Colon (tissue), 2 donors: Measurements from ENCODE around the gene ETS1.

ENCODE experiments used
- FAIRE-seq: peaks from 2 replicates; lab custom pipeline; 2012; peaks lifted over from hg19 to GRCh38; lab: Jason Lieb, UNC
- donor health status: control.
- donor health status: control.

The ETS1 gene

DNA sequence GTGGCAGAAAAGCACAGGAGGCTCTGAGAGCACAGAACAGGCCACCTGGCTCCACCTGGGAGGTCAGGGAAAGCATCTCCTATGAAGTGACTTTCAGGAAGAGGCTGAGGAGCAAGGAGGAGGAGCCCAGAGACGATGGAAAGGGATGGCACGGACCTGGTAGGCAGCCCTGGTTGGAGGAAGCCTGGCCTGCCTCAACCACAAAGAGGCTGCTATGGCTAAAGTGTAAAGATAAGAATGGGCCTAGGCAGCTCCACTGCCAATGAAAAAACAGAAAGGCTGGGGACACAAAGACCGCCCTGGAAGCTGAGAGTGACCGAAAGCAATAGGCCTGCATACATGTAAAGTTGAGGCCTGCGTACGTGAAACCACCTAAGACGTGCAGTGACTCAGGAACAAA lies 31.2 kb upstream of the ETS1 start:
- FAIRE-seq = no peak

DNA sequence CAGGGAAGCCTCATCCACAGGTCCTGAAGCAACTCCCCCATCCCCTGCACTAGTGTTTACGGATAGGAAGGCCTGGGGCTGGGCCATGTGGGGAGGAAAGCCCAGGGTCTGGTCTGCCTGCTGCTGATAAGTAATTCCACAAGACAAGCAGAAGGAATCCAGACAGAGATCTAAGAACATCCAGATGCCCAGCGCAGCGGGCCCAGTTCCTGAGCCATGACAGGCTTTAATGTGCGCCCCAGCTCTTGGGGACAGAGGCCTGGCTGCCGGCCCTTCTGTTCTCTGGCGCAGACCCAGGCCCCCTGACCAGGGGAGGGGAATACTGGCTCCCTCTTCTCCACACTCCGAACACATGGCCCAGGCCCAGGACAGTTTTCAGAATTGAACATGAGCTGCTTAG lies 28.8 kb upstream of the ETS1 start:
- no peak for FAIRE-seq

DNA sequence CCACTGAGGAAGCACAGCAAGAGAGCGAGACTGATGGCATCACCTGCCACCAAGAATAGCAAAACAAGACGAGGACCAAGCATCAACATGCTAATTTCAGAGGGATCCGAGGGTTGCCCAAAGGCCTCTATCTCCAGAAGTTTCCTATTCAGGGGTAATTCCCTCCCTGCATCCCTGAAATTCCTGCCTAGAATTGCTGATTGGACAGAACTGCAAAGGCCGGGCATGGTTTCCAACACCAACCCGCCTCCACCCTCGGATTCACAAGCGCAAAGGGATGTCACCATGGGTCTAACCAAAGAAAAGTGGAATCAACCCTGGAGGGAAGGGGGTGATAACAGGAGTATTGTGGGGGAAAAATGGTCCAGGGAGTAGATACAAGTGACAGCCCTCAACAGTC lies 28.3 kb upstream of the ETS1 start:
- FAIRE-seq = no peak

DNA sequence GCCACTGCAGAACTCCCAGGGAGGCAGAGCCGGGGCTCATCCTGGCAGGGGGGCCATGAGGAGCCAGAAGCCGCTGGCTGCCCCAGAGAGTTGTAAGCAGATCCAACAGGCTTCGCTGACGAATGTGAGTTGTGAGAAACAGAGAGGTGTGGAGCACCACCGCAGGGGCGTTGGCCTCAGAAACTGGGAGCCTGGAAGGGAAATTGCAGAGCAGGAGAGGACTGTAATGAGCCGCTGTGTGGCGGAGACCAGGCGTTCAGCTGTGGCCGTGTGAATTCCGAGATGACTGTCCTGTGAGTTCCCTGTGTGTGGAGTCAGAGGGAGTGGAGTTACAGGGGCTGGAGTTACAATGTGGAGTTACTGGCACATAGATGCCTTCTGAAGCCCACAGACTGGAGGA lies 27.7 kb upstream of the ETS1 start:
- no peak for FAIRE-seq

DNA sequence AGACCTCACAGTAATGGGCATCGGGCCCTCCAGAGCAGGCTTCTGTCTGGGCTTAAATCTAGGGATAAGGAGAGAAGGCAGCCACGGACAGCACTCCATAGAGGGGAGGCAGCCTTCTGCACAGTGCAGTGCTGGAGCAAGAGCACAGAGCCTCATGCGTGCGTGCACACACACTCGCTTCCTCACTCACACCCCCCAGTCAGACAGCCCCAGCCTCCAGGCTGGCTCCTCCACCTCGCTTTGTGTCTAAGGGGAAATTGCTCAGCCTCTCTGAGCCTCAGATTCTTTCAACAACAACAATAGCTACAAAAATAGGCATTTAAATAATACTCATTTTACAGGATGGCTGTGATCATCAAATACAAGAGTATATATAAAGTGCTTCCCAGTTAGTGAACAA lies 26.7 kb upstream of the ETS1 start:
- FAIRE-seq = no peak

DNA sequence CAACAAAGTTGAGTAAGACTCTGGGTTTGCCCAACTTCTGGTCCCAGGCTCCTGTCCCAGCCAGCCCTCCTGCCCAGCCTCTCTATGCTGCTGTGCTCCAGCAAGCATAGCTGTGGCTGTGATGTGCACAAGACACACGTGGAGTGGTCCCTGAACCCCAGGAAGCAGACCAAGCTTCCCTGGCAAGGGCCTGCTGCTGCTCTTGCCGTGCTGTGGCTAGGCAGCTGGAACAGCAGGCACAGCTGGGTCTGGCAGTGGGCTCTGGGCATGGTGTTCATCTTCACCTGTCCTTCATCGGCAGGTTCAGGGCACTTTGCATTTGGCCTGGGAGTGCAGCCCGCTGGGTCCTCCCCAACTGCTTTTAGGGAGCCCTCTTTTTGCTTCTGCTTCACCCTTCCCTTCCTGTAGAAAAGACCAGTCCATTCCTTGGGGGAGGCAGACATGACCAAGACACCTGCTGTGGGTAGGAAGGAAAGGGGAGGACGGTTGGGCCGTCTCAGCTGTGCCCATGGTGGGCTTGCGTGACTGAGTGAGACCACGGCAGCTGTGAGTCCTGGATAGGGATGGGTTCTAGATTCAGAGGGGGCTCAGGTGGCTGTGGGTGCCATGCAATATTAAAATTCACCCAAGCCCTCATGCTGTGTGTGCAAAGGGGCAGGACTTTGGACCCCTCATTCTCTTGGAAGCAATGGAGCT lies 26.1 kb upstream of the ETS1 start:
- no peak for FAIRE-seq

DNA sequence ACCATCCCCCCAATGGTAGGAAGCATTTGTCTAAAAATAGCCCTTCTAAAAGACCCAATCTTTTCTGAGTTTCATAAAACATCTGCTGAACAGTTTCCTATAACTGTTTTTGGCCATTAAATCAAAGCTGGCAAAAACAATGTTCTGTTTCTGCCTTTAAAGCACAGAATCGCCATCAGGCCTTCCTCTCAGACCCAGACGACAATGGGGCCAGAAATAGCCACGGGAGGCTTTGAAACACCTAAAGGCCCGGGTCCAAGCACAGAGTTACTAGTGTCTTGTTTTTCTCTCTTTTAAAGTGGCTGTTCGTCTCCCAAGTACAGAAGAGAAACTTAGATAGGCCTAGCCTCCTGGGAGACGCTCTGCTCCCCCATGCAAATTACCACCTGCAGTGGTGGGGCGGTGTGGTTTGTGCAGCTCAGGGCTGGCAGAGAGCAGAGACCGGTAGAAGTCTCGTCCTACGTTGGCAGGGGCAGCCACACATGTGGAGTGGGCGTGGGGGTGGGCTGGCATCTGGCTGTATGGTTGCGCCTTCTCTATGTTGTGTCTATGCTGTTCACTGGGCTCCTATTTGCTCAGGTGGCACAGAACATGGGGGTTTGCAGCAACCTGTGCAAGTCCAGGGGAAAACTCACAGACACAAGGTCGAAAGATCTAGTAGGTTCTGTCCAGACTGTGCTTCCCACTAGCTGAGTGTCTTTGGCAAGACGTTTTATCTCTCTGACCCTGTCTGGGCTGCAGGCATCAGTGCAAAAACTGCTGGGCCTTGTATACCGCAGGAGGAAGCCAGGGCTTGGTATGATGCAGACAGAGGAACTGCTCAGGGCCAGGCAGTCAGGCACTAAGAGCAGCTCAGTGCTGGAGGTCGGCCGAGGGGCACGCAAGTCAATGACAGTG lies 23.6 kb upstream of the ETS1 start:
- no peak for FAIRE-seq

DNA sequence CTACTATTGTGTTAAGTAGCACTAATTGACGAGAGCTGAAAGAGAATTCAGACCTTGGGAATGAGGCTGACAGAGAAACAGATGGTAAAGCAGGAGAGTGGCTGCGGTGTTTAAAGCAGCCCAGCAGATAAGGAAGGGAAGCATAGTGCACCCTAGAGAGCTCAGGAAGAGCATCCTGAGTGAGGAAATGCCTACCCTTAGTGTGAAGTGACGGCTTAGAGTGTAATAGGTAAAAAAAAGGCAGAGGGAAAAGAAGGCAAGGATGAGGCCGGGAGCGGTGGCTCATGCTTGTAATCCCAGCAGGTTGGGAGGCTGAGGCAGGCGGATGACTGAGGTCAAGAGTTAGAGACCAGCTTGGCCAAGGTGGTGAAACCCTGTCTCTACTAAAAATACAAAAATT lies 22.4 kb upstream of the ETS1 start:
- no peak for FAIRE-seq

DNA sequence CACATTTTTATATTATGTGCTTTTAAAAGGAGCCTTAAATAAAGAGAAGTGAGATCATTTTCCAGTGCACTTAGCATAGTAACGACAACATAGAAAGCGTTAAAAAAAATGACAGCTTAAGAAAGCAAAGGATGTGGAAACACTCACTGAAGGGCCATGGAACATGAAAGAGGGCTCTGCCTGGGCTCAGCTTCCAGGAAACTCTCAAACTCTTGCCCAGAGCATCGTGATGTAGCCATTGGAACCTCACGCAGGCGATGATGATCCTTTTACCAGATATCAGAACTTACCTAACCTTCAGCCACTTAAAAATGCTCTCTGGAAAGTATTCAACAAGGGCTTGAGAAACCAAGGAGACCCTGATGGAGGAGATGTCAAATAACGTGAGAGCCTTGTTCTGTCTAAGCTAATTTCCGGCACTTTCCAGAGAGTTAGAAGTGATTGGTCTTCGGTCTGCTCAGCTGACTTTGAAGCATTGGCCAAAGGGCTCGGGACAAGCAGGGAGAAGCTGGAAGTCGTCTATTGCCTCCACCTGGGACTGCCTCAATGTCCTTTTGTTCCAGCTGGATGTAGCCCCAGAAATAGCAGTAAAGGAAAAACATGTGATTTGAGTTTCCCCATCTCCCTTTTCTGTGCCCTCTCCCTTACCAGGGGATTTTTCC lies 21.5 kb upstream of the ETS1 start:
- no peak for FAIRE-seq

DNA sequence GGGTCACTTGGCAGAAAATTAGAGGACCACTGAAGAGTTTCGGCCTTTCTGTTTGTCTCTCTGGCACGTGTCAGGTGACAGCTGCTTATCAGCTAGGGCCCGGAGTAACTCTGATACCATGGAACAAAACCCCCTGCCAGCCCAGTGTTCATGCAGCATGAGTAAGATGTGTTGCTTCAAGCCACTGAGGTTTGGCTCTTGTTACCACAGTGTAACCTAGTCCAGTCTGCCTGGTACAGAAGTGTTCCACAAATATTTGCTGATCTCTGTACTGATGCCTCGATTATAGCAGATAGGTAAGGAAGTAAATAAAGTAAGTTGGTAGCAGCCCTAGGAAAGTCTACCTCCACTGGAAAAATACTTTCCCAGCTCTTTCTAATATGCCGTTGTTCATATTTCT lies 20.5 kb upstream of the ETS1 start:
- no peak for FAIRE-seq

DNA sequence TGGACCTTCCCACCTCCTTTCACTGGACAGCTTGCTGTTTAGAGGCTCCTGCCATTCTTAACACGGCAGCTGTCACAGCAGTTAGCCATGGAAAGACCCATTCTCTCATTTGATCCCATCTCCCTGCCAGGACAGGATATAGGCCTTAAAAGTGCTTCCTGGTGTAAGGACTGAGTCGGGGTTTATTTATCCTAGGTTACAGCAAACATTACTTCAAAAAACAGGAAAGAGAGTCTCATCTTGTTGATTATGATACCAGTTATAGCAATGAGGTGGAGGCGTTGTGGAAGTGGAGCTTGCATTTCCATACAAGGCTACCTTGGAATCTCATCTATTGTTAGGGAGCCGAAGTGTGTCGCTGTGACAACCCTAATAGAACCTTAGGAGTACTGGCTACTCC lies 17.4 kb upstream of the ETS1 start:
- no peak for FAIRE-seq

DNA sequence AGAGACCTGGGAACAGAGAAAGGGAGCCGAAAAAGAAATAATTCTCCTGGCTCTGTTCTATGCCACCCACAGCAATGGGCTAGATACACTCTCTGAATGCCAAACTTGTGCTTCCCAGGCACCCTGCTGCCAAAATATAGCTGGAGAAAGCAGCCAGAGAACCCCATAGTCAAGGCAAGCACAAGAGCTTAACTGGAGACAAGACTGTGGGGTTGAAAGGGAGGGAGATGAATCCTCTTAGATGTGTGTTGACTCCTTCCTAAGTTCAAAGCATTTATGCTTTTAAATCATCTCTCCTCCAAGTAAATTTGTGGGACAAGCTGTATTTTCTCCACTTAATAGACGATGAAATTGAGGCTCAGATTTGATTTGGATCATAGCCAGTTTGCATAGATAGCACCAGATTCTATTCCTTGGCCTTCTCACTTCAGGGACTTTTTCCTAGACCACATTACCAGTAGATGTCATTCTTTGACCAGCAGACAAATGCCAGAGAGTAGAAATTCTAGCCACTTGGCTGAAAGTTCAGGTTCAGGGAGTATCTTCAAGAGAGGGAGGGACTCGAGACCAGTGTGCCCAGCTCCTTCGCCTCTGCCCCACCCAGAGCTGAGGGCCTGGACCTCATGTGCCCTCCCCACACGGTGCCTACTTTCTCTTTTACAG lies 16.5 kb upstream of the ETS1 start:
- no peak for FAIRE-seq

DNA sequence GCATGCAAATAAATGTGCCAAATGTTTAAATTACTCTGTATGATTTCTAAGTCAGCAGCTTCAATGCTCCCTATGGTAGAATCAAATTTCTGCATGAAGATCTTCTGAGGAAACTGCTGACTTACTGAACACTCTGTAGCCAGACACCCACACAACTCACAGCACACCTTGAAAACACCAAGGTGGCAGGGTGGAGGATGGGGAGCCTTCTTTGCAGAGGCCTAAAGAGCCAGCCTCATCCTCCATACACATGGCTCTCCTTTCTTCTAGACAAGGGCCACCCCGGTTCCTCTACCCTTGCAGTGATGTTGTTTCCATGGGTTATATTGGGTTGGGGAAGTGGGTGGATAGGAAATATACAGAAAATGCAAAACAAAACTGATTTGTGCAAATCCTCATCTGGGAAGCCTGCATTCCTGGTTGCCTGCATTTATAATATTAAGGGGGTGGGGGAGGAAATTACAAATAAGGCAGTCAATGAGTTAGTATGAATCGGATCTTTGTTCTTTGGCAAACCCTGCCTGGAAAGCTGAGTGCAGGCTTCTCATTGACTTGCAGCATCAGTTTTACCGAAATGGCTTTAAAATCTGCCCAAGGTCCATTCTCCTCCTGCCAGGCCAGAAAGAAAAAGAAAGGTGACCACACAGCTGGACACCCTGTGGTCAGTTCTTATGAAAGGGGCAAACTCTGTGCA lies 15.8 kb upstream of the ETS1 start:
- no peak for FAIRE-seq

DNA sequence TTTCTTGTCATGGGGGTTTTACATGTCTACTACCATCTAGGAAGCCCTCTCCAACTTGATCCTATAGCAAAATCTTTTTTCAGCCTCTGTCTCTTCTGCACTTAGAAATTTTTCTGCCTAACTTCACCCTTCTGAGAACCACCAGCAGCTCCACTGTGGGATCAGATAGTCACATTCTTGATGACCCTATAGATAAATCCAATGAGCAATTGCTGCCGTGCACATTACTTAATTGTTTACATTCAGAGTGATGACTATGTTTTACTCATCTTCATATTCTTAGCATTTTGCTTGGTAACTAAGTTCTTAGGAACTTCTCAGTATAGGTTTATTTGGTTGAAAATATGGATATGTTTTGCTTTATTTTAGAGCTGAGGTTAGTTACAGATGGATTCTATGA lies 12.4 kb upstream of the ETS1 start:
- no peak for FAIRE-seq

DNA sequence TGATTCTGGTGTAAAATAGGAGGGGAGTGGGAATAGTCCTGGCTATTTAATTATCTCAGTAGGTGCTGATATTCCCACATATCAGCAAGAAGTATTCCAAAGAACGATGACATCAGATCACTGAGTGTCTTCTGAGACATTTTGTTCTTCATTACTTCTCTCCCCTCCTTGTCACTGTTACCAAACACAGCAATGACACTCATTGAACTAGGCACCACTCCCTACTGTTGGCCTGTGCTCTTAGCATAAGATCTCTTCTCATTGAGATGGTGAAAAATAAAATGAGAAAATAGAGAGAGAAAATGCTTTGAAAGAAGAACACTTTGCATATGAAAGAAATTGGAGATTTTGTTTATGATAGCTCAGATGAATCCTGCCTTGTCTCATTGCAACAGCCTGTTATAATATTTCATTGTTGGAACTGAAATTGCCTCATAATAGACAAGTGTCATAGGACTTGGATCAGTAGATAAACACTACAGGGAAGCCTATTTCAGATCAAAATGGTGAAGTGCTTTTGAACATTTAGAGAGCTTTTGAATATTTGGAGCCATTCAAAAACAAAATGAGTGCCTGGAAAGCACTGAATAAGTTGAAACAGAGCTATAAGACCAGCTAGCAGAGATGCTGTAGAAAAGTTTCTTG lies 11.3 kb upstream of the ETS1 start:
- FAIRE-seq = no peak

DNA sequence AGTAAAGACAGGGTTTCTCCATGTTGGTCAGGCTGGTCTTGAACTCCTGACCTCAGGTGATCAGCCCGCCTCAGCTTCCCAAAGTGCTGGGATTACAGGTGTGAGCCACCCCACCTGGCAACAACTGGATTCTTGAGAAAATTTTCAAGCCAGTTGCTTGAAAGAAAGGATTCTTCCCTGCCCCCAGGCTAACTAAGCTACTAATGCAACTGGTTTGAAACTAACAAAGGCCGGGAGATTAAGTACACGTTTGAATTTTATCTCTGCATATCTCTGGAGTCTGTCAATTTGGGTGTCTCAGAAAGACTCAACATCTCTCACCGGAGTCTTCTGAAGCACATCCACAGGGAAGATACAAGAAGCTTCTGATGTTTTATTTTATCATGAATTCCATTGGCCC lies 10.7 kb upstream of the ETS1 start:
- FAIRE-seq = no peak

DNA sequence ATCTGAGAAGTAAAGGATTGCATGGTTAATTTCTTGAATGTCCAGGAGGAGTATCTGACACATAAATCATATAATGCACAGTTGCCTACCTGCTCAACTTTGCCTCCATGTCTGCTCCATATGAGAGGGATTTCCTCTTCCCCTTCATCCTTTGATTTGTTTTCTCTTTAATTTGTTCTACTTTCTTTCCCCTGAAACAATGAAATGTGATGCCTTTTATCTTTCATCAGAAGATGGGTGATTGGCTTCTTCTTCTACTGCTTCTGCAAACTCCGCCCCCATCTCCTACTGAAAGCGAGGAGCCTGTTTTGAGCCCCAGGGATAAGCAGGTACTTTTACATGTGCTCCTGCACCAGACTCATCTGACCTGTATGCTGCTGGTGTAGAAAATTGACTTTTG lies 9.9 kb upstream of the ETS1 start:
- no peak for FAIRE-seq

DNA sequence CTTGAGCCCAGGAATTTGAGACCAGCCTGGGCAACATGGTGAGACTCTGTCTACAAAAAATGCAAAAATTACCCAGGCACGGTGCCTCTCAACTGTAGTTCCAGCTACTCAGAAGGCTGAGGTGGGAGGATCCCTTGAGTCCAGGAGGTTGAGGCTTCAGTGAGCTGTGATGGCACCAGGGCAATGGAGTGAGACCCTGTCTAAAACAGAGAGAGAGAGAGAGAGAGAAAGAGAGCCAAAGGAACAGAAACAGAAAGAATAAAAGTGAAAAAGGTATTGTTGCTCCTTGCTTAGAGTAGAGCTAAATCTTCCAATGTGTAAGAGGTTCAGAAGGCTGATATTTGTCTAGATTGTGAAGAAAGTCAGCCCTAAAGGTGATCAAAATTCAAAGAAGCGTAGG lies 8.9 kb upstream of the ETS1 start:
- FAIRE-seq = no peak

DNA sequence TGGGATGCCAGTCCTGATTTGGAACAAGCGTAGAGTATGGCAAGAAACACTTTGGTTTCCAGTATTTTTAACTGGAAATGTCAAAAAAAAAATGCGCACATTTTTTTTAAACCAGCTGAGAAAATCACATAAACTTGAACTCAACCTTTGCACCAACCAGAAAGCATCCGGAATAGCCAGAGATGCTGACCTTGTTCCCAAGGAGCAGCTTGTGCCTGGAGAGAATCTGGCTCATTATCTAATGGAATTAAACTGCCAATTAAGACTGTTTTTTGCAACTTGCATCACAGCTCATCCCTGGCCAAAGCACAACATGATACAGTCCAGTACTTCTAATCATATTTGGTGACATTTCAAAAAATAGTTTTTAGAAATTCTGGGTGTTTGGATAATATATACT lies 8.4 kb upstream of the ETS1 start:
- FAIRE-seq = no peak

DNA sequence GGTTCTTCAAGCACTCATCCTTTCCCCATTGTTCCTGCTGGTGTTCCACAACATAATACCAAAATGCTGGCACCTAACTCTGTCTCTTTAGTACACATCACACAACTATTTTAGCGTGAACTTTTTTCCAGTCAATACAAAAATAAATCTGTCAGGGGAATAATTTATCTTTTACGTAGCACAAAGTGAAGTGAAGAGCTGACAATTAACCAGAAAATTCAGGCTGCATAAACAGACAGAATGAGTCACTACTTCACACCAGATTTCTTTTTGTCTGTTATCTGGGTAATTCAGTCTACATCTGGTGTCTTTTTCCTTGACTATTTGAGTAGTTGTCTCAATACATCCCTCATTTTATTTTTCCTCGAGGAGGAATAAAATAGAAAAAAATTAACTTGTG lies 7.9 kb upstream of the ETS1 start:
- FAIRE-seq = no peak

DNA sequence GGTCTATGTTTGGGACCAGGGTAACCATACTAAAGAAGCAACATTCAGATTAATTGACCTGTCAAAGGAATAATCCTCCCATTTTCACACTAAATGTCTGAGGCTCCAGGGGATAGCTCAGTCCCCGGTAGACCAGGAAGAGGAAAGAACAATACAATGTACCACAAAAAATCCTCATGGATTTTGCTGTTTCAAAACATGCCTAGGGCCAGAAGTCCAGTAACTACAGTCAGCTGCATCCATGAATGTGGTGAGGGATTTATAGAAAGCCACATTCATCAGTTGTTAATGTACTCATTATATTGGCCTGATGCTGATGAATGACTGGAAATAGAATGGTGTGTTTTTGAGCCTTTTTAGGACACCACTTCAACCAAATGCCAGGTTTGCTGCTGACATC lies 6.9 kb upstream of the ETS1 start:
- no peak for FAIRE-seq

DNA sequence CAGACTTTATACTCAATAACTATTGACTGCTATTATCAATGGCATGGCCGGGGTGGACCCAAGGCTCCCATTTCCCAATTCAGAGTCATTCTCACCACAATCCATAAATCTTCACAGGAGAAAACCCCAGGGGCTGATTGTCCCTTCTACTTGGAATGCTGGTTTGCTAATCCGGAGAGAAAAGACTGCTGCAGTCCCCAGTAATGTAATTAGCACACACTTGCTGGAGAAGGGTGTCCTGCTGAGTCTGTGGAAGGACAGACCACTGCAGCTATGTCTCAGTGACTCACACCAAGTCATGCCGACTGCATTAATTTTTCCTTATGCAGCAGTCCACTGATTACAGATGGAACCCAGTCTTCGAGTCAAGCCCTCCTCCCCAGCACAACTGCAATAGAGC lies 5.9 kb upstream of the ETS1 start:
- no peak for FAIRE-seq
